ENCODE results near the gene GPR156. TPM values are rescaled to one million over a fixed set of nuclear protein-coding genes. Genes with fewer than 3 reads are reported as not detected.
"Not testable (repeated sequence)": the region's sequence is repeated elsewhere in the genome, so short reads cannot be mapped to it uniquely, and the experiment has no call there.

Gene GPR156
- 0.06 TPM for polyA plus RNA-seq (2012; ENCODE audit: low read depth, missing spikeins)

- peak; percentile 47 for DNase-seq (ENCODE audit: insufficient read length, low spot score)
- no peak for FAIRE-seq
- TF ChIP-seq POLR2A (IDR thresholded peaks at IDR 0.05; ENCODE audit: low read depth, low read length), result no peak
- TF ChIP-seq POU2F2 (IDR thresholded peaks at IDR 0.05; ENCODE audit: low read depth, low read length), result no peak
- no peak for TF ChIP-seq SPI1 (IDR thresholded peaks at IDR 0.05; ENCODE audit: low read depth, low read length)
These were observed at the start of gene GPR156 for GRCh38 chr3:120284747-120285507. Gene GPR156, minus strand, starts transcription at chr3:120285222. Its CDS starts 41,124 bp downstream, at chr3:120244098.

- DNase-seq (ENCODE audit: insufficient read length, low spot score), result no peak
- TF ChIP-seq POU2F2 (IDR thresholded peaks at IDR 0.05; ENCODE audit: low read depth, low read length), result no peak
- no peak for TF ChIP-seq POLR2A (IDR thresholded peaks at IDR 0.05; ENCODE audit: low read depth, low read length)
- no peak for TF ChIP-seq TAF1 (IDR thresholded peaks at IDR 0.05; ENCODE audit: low read depth, low read length)
- no peak for TF ChIP-seq SPI1 (IDR thresholded peaks at IDR 0.05; ENCODE audit: low read depth, low read length)
- TF ChIP-seq PAX5 (IDR thresholded peaks at IDR 0.05; ENCODE audit: insufficient read depth, low read length, severe bottlenecking), result no peak
- no peak for TF ChIP-seq POLR2AphosphoS5 (IDR thresholded peaks at IDR 0.05; ENCODE audit: low read depth, low read length)
- no peak for FAIRE-seq
These were observed 47.6 kb upstream of the GPR156 start for GRCh38 chr3:120332646-120333045.

- FAIRE-seq (no peak), DNase-seq (ENCODE audit: insufficient read length, low spot score) (no peak)
- no peak for TF ChIP-seq POLR2AphosphoS5 (IDR thresholded peaks at IDR 0.05; ENCODE audit: low read depth, low read length)
- TF ChIP-seq PAX5 (IDR thresholded peaks at IDR 0.05; ENCODE audit: insufficient read depth, low read length, severe bottlenecking), result no peak
- no peak for TF ChIP-seq POLR2A (IDR thresholded peaks at IDR 0.05; ENCODE audit: low read depth, low read length)
- TF ChIP-seq POU2F2 (IDR thresholded peaks at IDR 0.05; ENCODE audit: low read depth, low read length), result no peak
- no peak for TF ChIP-seq SPI1 (IDR thresholded peaks at IDR 0.05; ENCODE audit: low read depth, low read length)
- no peak for TF ChIP-seq TAF1 (IDR thresholded peaks at IDR 0.05; ENCODE audit: low read depth, low read length)
These were observed 46.1 kb upstream of the GPR156 start for GRCh38 chr3:120331076-120331475.

- DNase-seq (ENCODE audit: insufficient read length, low spot score) (no peak), FAIRE-seq (no peak)
These were observed 41.8 kb upstream of the GPR156 start for GRCh38 chr3:120326784-120327183.

GRCh38 chr3:120324190-120324589 lies 39.2 kb upstream of the GPR156 start:
- TF ChIP-seq SPI1 (IDR thresholded peaks at IDR 0.05; ENCODE audit: low read depth, low read length) (no peak), TAF1 (IDR thresholded peaks at IDR 0.05; ENCODE audit: low read depth, low read length) (no peak), PAX5 (IDR thresholded peaks at IDR 0.05; ENCODE audit: insufficient read depth, low read length, severe bottlenecking) (no peak), POLR2A (IDR thresholded peaks at IDR 0.05; ENCODE audit: low read depth, low read length) (no peak), POLR2AphosphoS5 (IDR thresholded peaks at IDR 0.05; ENCODE audit: low read depth, low read length) (no peak), POU2F2 (IDR thresholded peaks at IDR 0.05; ENCODE audit: low read depth, low read length) (no peak)
- FAIRE-seq (no peak), DNase-seq (ENCODE audit: insufficient read length, low spot score) (no peak)

More at GRCh38 chr3:120326784-120327183, 41.8 kb upstream of the GPR156 start:
- TF ChIP-seq SPI1 (IDR thresholded peaks at IDR 0.05; ENCODE audit: low read depth, low read length) (no peak), POU2F2 (IDR thresholded peaks at IDR 0.05; ENCODE audit: low read depth, low read length) (no peak), POLR2A (IDR thresholded peaks at IDR 0.05; ENCODE audit: low read depth, low read length) (no peak), POLR2AphosphoS5 (IDR thresholded peaks at IDR 0.05; ENCODE audit: low read depth, low read length) (no peak), PAX5 (IDR thresholded peaks at IDR 0.05; ENCODE audit: insufficient read depth, low read length, severe bottlenecking) (no peak), TAF1 (IDR thresholded peaks at IDR 0.05; ENCODE audit: low read depth, low read length) (no peak)

GRCh38 chr3:120323761-120324160 lies 38.7 kb upstream of the GPR156 start:
- not testable (repeated sequence) for FAIRE-seq; DNase-seq (ENCODE audit: insufficient read length, low spot score)

GRCh38 chr3:120311863-120312794 lies 27.1 kb upstream of the GPR156 start:
- no peak for FAIRE-seq
- no peak for TF ChIP-seq SPI1 (IDR thresholded peaks at IDR 0.05; ENCODE audit: low read depth, low read length)
- TF ChIP-seq POLR2AphosphoS5 (IDR thresholded peaks at IDR 0.05; ENCODE audit: low read depth, low read length), result no peak
- TF ChIP-seq PAX5 (IDR thresholded peaks at IDR 0.05; ENCODE audit: insufficient read depth, low read length, severe bottlenecking), result no peak
- TF ChIP-seq POU2F2 (IDR thresholded peaks at IDR 0.05; ENCODE audit: low read depth, low read length), result no peak
- no peak for TF ChIP-seq TAF1 (IDR thresholded peaks at IDR 0.05; ENCODE audit: low read depth, low read length)
- no peak for TF ChIP-seq POLR2A (IDR thresholded peaks at IDR 0.05; ENCODE audit: low read depth, low read length)
- DNase-seq (ENCODE audit: insufficient read length, low spot score), result no peak

- DNase-seq (ENCODE audit: insufficient read length, low spot score) (no peak), FAIRE-seq (no peak)
- TF ChIP-seq POLR2AphosphoS5 (IDR thresholded peaks at IDR 0.05; ENCODE audit: low read depth, low read length), result no peak
- TF ChIP-seq SPI1 (IDR thresholded peaks at IDR 0.05; ENCODE audit: low read depth, low read length), result no peak
- no peak for TF ChIP-seq POLR2A (IDR thresholded peaks at IDR 0.05; ENCODE audit: low read depth, low read length)
- TF ChIP-seq POU2F2 (IDR thresholded peaks at IDR 0.05; ENCODE audit: low read depth, low read length), result no peak
- TF ChIP-seq TAF1 (IDR thresholded peaks at IDR 0.05; ENCODE audit: low read depth, low read length), result no peak
- TF ChIP-seq PAX5 (IDR thresholded peaks at IDR 0.05; ENCODE audit: insufficient read depth, low read length, severe bottlenecking), result no peak
These were observed 21.8 kb upstream of the GPR156 start for GRCh38 chr3:120306519-120307455.
